ENCODE results near the gene HOXA6.

The HOXA6 gene

DNA sequence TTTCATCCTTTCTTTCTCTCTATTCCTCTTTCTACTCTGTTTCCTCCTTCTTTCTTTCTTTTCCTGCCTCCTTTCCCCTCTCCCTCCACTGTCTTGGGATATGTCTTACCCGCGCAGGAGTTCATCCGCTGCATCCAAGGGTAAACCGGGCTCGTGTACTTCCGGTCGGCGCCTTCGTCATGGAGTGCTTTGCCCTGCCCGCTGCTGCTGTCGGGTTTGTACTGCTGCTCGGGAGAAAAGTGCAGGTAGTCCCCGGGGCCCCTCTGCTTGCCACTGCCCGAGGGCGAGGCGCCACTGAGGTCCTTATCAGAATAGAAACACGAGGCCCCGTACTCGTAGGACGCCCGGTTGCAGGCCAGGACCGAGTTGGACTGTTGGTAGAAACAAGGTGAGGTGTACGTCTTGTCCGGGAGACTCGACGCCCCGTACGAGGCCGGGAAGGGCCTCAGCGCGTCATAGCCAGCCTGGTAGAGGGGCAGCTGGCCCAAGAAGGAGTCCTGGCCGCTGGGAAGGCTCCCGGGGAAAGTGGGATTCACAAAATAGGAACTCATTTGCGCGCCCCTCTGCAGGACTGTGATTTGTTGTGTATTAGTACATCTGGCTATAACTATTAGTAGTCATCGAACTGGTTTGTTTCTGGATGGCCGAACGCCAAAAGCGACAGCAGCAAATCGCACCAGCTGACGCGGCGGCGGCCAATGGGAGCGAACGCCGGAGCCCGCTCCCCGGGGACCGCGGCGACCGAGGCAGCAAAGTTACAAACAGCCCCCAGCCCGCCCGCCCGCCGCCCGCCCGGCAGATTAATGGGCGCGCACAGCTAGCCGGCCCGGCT is at the start of gene HOXA6:
Gene HOXA6, minus strand, starts transcription at position 576 of the 832 bp plus-strand sequence. Its CDS starts 25 bp downstream, at position 551.
- Histone ChIP-seq H3K36me3 (ENCODE audit: control insufficient read depth in 1 of 2, insufficient read depth in 2 of 2, low read length in 2 of 2) (no peaks in the 10 kb centered on the region), H3K9me3 (ENCODE audit: control insufficient read depth in 1 of 2, low read length in 2 of 2) (no peaks in the 10 kb centered on the region), H3K4me3 (ENCODE audit: low read depth in 1 of 2, low read length in 2 of 2) (peak within 1 kb of the TSS in 1 of 2 donors; percentile 16), H3K27me3 (ENCODE audit: low read depth, low read length) (peaks cover 51% of the 10 kb centered on the region), H3K4me1 (ENCODE audit: control insufficient read depth in 1 of 2, insufficient read depth in 2 of 2, low read length in 2 of 2) (peaks cover 0 to 22% of the 10 kb centered on the region in 2 donors), H3K27ac (ENCODE audit: low read length) (no peak within 1 kb of the TSS)

- no peaks in the 10 kb centered on the region for H3K36me3 ChIP-seq (ENCODE audit: control insufficient read depth in 1 of 2, insufficient read depth in 2 of 2, low read length in 2 of 2)
- H3K27me3 ChIP-seq (ENCODE audit: low read depth, low read length): peaks cover 82% of the 10 kb centered on the region
- H3K4me1 ChIP-seq (ENCODE audit: control insufficient read depth in 1 of 2, insufficient read depth in 2 of 2, low read length in 2 of 2): peaks cover 0 to 40% of the 10 kb centered on the region in 2 donors
- H3K9me3 ChIP-seq (ENCODE audit: control insufficient read depth in 1 of 2, low read length in 2 of 2): no peaks in the 10 kb centered on the region
- no peak overlapping the region for H3K27ac ChIP-seq (ENCODE audit: low read length)
- H3K4me3 ChIP-seq (ENCODE audit: low read depth in 1 of 2, low read length in 2 of 2): no peak overlapping the region
Measured at GRCh38 chr7:27196287-27196767, 48.8 kb upstream of the HOXA6 start.

- no peaks in the 10 kb centered on the region for H3K36me3 ChIP-seq (ENCODE audit: control insufficient read depth in 1 of 2, insufficient read depth in 2 of 2, low read length in 2 of 2)
- H3K27me3 ChIP-seq (ENCODE audit: low read depth, low read length): peaks cover 85% of the 10 kb centered on the region
- H3K9me3 ChIP-seq (ENCODE audit: control insufficient read depth in 1 of 2, low read length in 2 of 2): no peaks in the 10 kb centered on the region
- H3K27ac ChIP-seq (ENCODE audit: low read length): no peak overlapping the region
- no peak overlapping the region for H3K4me3 ChIP-seq (ENCODE audit: low read depth in 1 of 2, low read length in 2 of 2)
- H3K4me1 ChIP-seq (ENCODE audit: control insufficient read depth in 1 of 2, insufficient read depth in 2 of 2, low read length in 2 of 2): peaks cover 0 to 28% of the 10 kb centered on the region in 2 donors
Measured at GRCh38 chr7:27194686-27195379, 47.3 kb upstream of the HOXA6 start.

- Histone ChIP-seq H3K27me3 (ENCODE audit: low read depth, low read length) (peaks cover 90% of the 10 kb centered on the region), H3K4me3 (ENCODE audit: low read depth in 1 of 2, low read length in 2 of 2) (no peak overlapping the region), H3K36me3 (ENCODE audit: control insufficient read depth in 1 of 2, insufficient read depth in 2 of 2, low read length in 2 of 2) (no peaks in the 10 kb centered on the region), H3K4me1 (ENCODE audit: control insufficient read depth in 1 of 2, insufficient read depth in 2 of 2, low read length in 2 of 2) (peaks cover 0 to 25% of the 10 kb centered on the region in 2 donors), H3K27ac (ENCODE audit: low read length) (no peak overlapping the region), H3K9me3 (ENCODE audit: control insufficient read depth in 1 of 2, low read length in 2 of 2) (no peaks in the 10 kb centered on the region)
Measured at GRCh38 chr7:27194002-27194352, 46.4 kb upstream of the HOXA6 start.

GRCh38 chr7:27193335-27194001 is 45.9 kb upstream of the HOXA6 start:
- Histone ChIP-seq H3K27me3 (ENCODE audit: low read depth, low read length) (peaks cover 90% of the 10 kb centered on the region), H3K4me3 (ENCODE audit: low read depth in 1 of 2, low read length in 2 of 2) (peak overlapping the region in 1 of 2 donors; percentile 43), H3K27ac (ENCODE audit: low read length) (no peak overlapping the region), H3K4me1 (ENCODE audit: control insufficient read depth in 1 of 2, insufficient read depth in 2 of 2, low read length in 2 of 2) (peaks cover 0 to 24% of the 10 kb centered on the region in 2 donors), H3K36me3 (ENCODE audit: control insufficient read depth in 1 of 2, insufficient read depth in 2 of 2, low read length in 2 of 2) (no peaks in the 10 kb centered on the region), H3K9me3 (ENCODE audit: control insufficient read depth in 1 of 2, low read length in 2 of 2) (no peaks in the 10 kb centered on the region)

DNA sequence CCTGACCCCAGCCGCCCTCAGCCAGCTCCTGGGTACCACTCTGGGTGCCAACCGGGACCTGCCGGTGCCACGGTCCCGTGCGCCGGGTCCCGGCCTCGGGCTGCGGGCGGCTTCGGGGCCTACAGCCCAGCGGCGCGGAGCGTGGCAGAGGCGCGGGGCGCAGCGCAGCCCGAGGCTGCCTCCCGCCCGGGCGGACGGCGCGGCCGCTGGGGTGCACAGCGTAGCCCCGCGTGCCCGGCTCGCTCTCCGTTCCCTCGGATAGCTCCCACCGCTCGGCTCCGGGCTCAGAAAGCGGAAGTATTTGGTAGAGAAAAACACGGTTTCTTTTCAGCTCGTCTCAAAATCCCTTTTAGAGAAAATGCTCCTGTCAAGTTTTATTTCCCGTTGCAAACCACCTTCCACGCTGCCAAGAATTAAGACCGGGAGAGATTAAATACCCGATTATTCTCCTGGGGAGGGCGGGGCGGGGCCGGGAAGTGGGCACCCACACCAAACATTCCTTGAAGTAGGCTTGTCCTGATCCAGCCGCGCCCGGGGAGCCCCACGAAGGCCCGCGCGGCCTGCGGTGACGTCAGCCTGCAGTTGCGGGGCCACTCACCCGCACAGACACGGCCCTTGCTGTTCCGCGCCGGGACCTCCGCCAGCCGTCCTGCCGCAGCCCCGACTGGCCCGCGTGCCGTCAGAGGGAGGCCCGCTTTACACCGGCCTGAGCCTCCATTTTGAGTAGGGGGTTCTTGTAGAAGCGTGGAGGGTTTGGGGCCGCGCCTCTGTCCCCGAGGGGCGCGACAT is 45.2 kb upstream of the HOXA6 start:
- Histone ChIP-seq H3K4me3 (ENCODE audit: low read depth in 1 of 2, low read length in 2 of 2) (peak overlapping the region; percentile 3 to 43), H3K27ac (ENCODE audit: low read length) (no peak overlapping the region), H3K4me1 (ENCODE audit: control insufficient read depth in 1 of 2, insufficient read depth in 2 of 2, low read length in 2 of 2) (peaks cover 0 to 28% of the 10 kb centered on the region in 2 donors), H3K27me3 (ENCODE audit: low read depth, low read length) (peaks cover 90% of the 10 kb centered on the region), H3K9me3 (ENCODE audit: control insufficient read depth in 1 of 2, low read length in 2 of 2) (no peaks in the 10 kb centered on the region), H3K36me3 (ENCODE audit: control insufficient read depth in 1 of 2, insufficient read depth in 2 of 2, low read length in 2 of 2) (no peaks in the 10 kb centered on the region)

DNA sequence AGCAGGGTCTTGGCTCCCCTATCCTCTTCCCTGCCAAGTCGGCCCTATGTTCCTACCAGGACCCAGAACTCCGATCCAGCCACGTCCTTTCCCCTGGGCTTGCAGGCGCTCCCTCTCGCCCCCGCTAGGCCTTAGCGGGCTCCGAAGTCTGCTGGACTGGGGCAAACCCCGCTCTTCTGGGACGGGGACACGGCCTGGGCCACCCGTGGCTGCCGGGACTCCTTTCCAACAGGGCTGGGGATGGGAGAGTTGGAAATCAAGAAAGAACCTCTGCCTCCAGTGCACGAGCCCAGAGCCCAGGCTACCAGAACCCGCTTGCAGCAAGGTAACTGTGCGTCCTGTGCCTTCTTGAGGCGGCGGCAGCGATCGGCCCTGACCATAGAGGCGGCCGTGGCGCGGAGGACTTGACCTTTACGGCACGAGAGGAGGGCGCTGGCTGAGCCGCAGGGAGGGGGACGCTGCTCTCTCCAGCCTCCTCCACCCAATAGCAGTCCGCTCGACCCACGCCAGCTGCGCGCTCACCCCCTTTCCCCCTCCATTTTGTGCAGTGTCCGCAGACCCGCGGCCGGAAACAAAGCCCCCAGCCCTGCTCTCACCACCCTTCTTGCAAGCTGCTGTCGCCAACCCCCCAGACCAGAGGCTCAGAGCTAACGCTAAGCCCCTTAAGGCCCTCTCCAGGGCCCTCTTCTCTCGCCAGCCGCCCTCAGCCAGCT is 44.4 kb upstream of the HOXA6 start:
- Histone ChIP-seq H3K27ac (ENCODE audit: low read length) (no peak overlapping the region), H3K36me3 (ENCODE audit: control insufficient read depth in 1 of 2, insufficient read depth in 2 of 2, low read length in 2 of 2) (no peaks in the 10 kb centered on the region), H3K4me3 (ENCODE audit: low read depth in 1 of 2, low read length in 2 of 2) (peak overlapping the region in 1 of 2 donors; percentile 43), H3K4me1 (ENCODE audit: control insufficient read depth in 1 of 2, insufficient read depth in 2 of 2, low read length in 2 of 2) (peaks cover 0 to 30% of the 10 kb centered on the region in 2 donors), H3K9me3 (ENCODE audit: control insufficient read depth in 1 of 2, low read length in 2 of 2) (peaks cover 0 to 3% of the 10 kb centered on the region in 2 donors), H3K27me3 (ENCODE audit: low read depth, low read length) (peaks cover 90% of the 10 kb centered on the region)

GRCh38 chr7:27191161-27191731 is 43.7 kb upstream of the HOXA6 start:
- Histone ChIP-seq H3K9me3 (ENCODE audit: control insufficient read depth in 1 of 2, low read length in 2 of 2) (peaks cover 0 to 4% of the 10 kb centered on the region in 2 donors), H3K36me3 (ENCODE audit: control insufficient read depth in 1 of 2, insufficient read depth in 2 of 2, low read length in 2 of 2) (no peaks in the 10 kb centered on the region), H3K4me1 (ENCODE audit: control insufficient read depth in 1 of 2, insufficient read depth in 2 of 2, low read length in 2 of 2) (peaks cover 0 to 30% of the 10 kb centered on the region in 2 donors), H3K27ac (ENCODE audit: low read length) (no peak overlapping the region), H3K4me3 (ENCODE audit: low read depth in 1 of 2, low read length in 2 of 2) (no peak overlapping the region), H3K27me3 (ENCODE audit: low read depth, low read length) (peaks cover 90% of the 10 kb centered on the region)

DNA sequence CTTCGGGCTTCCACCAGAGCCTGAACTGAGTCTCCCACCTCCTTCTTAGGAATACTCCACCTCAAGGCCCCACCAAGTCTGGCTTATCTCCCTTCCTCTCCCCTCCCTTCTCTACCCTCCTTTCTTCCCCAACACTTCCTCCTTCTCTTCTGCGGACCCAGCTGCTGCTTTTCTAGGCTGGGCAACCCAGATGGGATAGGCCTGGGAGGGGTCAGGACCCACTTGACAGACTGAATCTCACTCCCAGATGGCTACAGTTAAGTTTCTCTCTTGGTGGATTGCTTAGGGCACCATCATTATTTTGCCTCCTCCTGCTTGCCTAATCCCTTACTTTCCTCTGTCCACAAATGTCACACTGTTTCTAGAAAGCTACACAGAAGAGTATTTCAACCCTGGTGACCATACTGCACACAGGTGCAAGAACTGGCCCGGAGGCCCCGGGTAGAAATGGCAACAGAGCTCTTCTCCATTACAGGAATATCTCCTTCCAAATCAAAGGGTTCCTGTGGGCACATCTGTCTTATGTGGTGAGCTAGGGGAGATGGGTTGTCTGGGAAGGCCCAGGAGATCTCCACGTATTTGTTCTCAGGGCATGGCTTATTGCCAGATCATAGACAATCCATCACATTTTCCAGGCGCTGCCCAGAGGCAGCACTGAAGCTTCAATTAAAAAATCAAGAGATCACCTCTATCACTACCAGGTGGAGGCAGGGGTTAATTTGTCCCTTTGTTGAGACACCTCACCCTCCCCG is 42.6 kb upstream of the HOXA6 start:
- peaks cover 0 to 8% of the 10 kb centered on the region in 2 donors for H3K9me3 ChIP-seq (ENCODE audit: control insufficient read depth in 1 of 2, low read length in 2 of 2)
- H3K36me3 ChIP-seq (ENCODE audit: control insufficient read depth in 1 of 2, insufficient read depth in 2 of 2, low read length in 2 of 2): no peaks in the 10 kb centered on the region
- no peak overlapping the region for H3K4me3 ChIP-seq (ENCODE audit: low read depth in 1 of 2, low read length in 2 of 2)
- H3K4me1 ChIP-seq (ENCODE audit: control insufficient read depth in 1 of 2, insufficient read depth in 2 of 2, low read length in 2 of 2): peaks cover 0 to 33% of the 10 kb centered on the region in 2 donors
- no peak overlapping the region for H3K27ac ChIP-seq (ENCODE audit: low read length)
- H3K27me3 ChIP-seq (ENCODE audit: low read depth, low read length): peaks cover 95% of the 10 kb centered on the region
